ENCODE results near the gene MEIS2. TPM values are rescaled to one million over a fixed set of nuclear protein-coding genes. Genes with fewer than 3 reads are reported as not detected.

MEIS2 gene
- total and polyA plus RNA-seq, 2 experiments from 2014 or later: 0.27 TPM; not detected in 1

- TF ChIP-seq ZNF462 (CRISPR knock-in tag; IDR thresholded peaks at IDR 0.05): no peak
- TF ChIP-seq JUNB (IDR thresholded peaks at IDR 0.05; ENCODE audit: unreplicated experiment): no peak
- no peak for TF ChIP-seq EZH2 (IDR thresholded peaks at IDR 0.05; ENCODE audit: low read depth, unreplicated experiment)
- TF ChIP-seq NANOG (IDR thresholded peaks at IDR 0.05; ENCODE audit: borderline replicate concordance): no peak
These were observed 29.7 kb downstream of the MEIS2 start (continued) for GRCh38 chr15:37070686-37071085.

DNA sequence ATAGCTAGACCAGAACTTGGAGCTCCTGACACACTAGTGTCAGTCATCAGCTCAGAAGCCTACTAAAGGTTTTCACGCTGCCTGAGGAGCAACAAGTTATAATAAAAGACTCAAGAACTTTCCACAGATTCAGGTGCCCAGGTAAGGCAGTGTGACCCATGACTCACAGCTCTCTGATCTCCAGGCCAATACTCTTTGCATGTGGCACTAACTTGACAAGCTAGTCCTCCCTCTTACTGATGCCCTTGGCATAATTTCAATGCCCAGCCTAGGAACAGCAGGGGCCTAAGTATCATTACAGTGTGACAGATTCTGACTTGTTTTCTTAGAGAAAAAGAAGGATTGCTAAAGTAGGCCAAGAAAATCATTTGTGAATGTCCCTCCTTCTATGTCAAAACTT, 38.4 kb downstream of the MEIS2 start:
- 0 out of 2 replicates have a peak, but pooled peaks cover 14% of the 10 kb centered on the region for H3K4me1 ChIP-seq (ENCODE audit: insufficient read depth)
- no peaks in the 10 kb centered on the region for H3K79me2 ChIP-seq (replicated peaks; ENCODE audit: insufficient read depth)
- no peaks in the 10 kb centered on the region for H3K9me2 ChIP-seq (ENCODE audit: insufficient read depth)
- ATAC-seq (no peak), DNase-seq (ENCODE audit: low spot score) (no peak)
- Mint-ChIP-seq H3K4me3 (no peak overlapping the region), H3K9me3 (no peaks in the 10 kb centered on the region), H3K36me3 (ENCODE audit: low read depth) (no peaks in the 10 kb centered on the region), H3K27ac (no peak overlapping the region), H3K27me3 (ENCODE audit: insufficient read depth, low read depth, poor library complexity) (no peaks in the 10 kb centered on the region), H3K4me1 (peaks cover 16% of the 10 kb centered on the region)
- H3K4me2 ChIP-seq: no peak overlapping the region
- H3K27ac ChIP-seq (ENCODE audit: low read depth): no peak overlapping the region
- no peak overlapping the region for H2AFZ ChIP-seq
- no peak overlapping the region for H3K4me3 ChIP-seq
- no peaks in the 10 kb centered on the region for H3K36me3 ChIP-seq (ENCODE audit: insufficient read depth)
- H3K27me3 ChIP-seq (ENCODE audit: insufficient read depth): no peaks in the 10 kb centered on the region
- H3F3A ChIP-seq (replicated peaks; ENCODE audit: low read depth): no peaks in the 10 kb centered on the region
- H4K20me1 ChIP-seq (replicated peaks; ENCODE audit: insufficient read depth): no peaks in the 10 kb centered on the region
- TF ChIP-seq ZNF114 (CRISPR knock-in tag; IDR thresholded peaks at IDR 0.05) (no peak), ETS1 (IDR thresholded peaks at IDR 0.05) (no peak), ZNF331 (CRISPR knock-in tag; IDR thresholded peaks at IDR 0.05; ENCODE audit: low read depth) (no peak), NANOG (IDR thresholded peaks at IDR 0.05; ENCODE audit: borderline replicate concordance) (no peak), CREB1 (CRISPR knock-in tag; IDR thresholded peaks at IDR 0.05; ENCODE audit: low read depth) (no peak), STAT1 (IDR thresholded peaks at IDR 0.05; ENCODE audit: unreplicated experiment) (no peak), POLR2AphosphoS5 (IDR thresholded peaks at IDR 0.05; ENCODE audit: low read depth) (no peak), EZH2phosphoT487 (IDR thresholded peaks at IDR 0.05; ENCODE audit: unreplicated experiment) (no peak), REST (IDR thresholded peaks at IDR 0.05; ENCODE audit: unreplicated experiment) (no peak), JUNB (IDR thresholded peaks at IDR 0.05; ENCODE audit: unreplicated experiment) (no peak)
